GM12872 (cell line): ENCODE data around the gene VSTM5.

Experiments used
- CTCF ChIP-seq: IDR thresholded peaks from 3 replicates; pipeline ENCODE4 v1.5.1; 2011; ENCODE audit warnings: low read depth, mild to moderate bottlenecking, low read length, moderate library complexity; ENCODE audit not compliant: insufficient read depth

The VSTM5 gene

GRCh38 chr11:93849201-93849600 lies 1.2 kb downstream of the VSTM5 start:
- no peak for TF ChIP-seq CTCF

GRCh38 chr11:93846411-93846810 lies 4.0 kb downstream of the VSTM5 start:
- TF ChIP-seq CTCF, result no peak

- TF ChIP-seq CTCF, result no peak
Measured at GRCh38 chr11:93845181-93846092, 5.0 kb downstream of the VSTM5 start.

GRCh38 chr11:93844568-93844967 lies 5.8 kb downstream of the VSTM5 start:
- TF ChIP-seq CTCF, result no peak

- TF ChIP-seq CTCF, result no peak
Measured at GRCh38 chr11:93843906-93844305, 6.5 kb downstream of the VSTM5 start.

- TF ChIP-seq CTCF, result no peak
Measured at GRCh38 chr11:93842461-93842860, 8.0 kb downstream of the VSTM5 start.

- TF ChIP-seq CTCF, result no peak
Measured at GRCh38 chr11:93842034-93842433, 8.4 kb downstream of the VSTM5 start.
